ENCODE data around the gene KIF21B.

DNA sequence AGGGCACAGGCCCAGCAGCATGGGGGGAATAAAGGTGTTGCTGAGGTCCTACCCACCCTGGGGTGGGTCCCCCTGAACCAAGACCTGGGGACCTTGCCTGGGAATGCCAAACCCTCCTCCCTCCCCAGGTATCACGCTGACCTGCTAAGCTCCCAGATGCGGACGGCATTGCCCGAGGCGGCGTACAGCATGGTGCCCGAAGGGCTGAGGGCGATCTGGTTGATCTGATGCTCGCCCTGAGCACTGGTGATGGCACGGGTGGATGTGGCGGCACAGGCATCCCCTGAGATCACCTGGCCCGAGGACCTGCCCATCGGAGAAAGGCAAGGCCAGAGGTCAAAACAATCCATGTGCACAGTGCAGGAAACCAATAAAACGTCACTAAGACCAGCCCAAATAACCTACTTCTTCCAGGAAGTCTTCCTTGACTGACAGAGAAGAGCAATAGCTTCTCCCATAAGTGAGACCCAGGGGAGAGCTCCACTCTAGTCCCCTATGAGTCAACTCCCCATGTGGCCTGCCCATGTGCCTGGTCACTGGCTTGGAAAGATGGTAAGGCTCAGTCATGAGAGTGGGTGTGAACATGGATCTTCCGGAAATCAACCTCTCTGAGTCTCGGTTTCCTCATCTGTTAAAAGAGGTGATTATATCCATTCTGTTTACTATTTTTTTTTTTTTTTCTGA, 46.3 kb downstream of the KIF21B start:
- TF ChIP-seq CTCF (conservative IDR thresholded peaks at IDR 0.05) (no peak), ZFX (IDR thresholded peaks at IDR 0.05) (no peak)
